ENCODE data around the gene IL17B.
"Not testable (repeated sequence)": the region's sequence is repeated elsewhere in the genome, so short reads cannot be mapped to it uniquely, and the experiment has no call there.

The IL17B gene

GRCh38 chr5:149399775-149400174 lies 20.7 kb upstream of the IL17B start:
- no peaks in the 10 kb centered on the region for H3K9me3 Mint-ChIP-seq
- no peak overlapping the region for H3K27ac Mint-ChIP-seq
- no peak overlapping the region for H3K4me3 Mint-ChIP-seq
- intact Hi-C loops (cut with micrococcal nuclease): no loop called here
- no peaks in the 10 kb centered on the region for H3K4me1 Mint-ChIP-seq (ENCODE audit: low read depth)
- no peaks in the 10 kb centered on the region for H3K36me3 Mint-ChIP-seq (ENCODE audit: low read depth)
- no peaks in the 10 kb centered on the region for H3K27me3 Mint-ChIP-seq

GRCh38 chr5:149398747-149399266 lies 19.7 kb upstream of the IL17B start:
- H3K4me3 Mint-ChIP-seq; intact Hi-C loops (cut with micrococcal nuclease); H3K4me1 Mint-ChIP-seq (ENCODE audit: low read depth); H3K27ac Mint-ChIP-seq; H3K27me3 Mint-ChIP-seq; H3K9me3 Mint-ChIP-seq; H3K36me3 Mint-ChIP-seq (ENCODE audit: low read depth): not testable (repeated sequence)

GRCh38 chr5:149397530-149397929 lies 18.4 kb upstream of the IL17B start:
- Mint-ChIP-seq H3K27ac (no peak overlapping the region), H3K9me3 (no peaks in the 10 kb centered on the region), H3K36me3 (ENCODE audit: low read depth) (no peaks in the 10 kb centered on the region), H3K4me1 (ENCODE audit: low read depth) (no peaks in the 10 kb centered on the region), H3K4me3 (no peak overlapping the region), H3K27me3 (no peaks in the 10 kb centered on the region)
- intact Hi-C loops (cut with micrococcal nuclease): no loop called here

- intact Hi-C loops (cut with micrococcal nuclease); H3K4me1 Mint-ChIP-seq (ENCODE audit: low read depth); H3K4me3 Mint-ChIP-seq; H3K27me3 Mint-ChIP-seq; H3K36me3 Mint-ChIP-seq (ENCODE audit: low read depth); H3K27ac Mint-ChIP-seq; H3K9me3 Mint-ChIP-seq: not testable (repeated sequence)
Observed at GRCh38 chr5:149394996-149395395, 15.9 kb upstream of the IL17B start.

DNA sequence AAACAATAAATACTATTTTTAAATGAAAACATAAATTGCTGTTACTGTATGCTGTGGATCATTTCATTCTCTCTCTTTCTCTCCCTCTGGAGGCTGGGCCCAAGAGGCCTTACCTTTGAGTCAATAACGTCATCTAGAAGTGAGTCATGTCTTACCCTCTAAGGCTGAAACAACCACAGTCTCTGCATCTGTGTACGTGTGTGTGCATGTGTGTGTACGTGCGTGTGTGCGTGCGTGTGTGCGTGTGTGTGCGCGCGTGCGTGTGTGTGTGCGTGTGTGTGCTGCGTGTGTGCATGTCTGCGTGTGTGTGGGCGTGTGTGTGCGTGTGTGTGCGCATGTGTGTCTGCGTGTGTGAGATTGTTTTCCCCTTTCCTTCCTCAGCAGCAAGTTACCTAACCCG lies 13.6 kb upstream of the IL17B start:
- Mint-ChIP-seq H3K27me3 (no peaks in the 10 kb centered on the region), H3K27ac (no peak overlapping the region), H3K36me3 (ENCODE audit: low read depth) (no peaks in the 10 kb centered on the region), H3K4me3 (no peak overlapping the region), H3K9me3 (no peaks in the 10 kb centered on the region), H3K4me1 (ENCODE audit: low read depth) (no peaks in the 10 kb centered on the region)
- intact Hi-C loops (cut with micrococcal nuclease): no loop called here

GRCh38 chr5:149391524-149391923 lies 12.4 kb upstream of the IL17B start:
- H3K27me3 Mint-ChIP-seq: no peaks in the 10 kb centered on the region
- H3K4me3 Mint-ChIP-seq: no peak overlapping the region
- no peak overlapping the region for H3K27ac Mint-ChIP-seq
- no peaks in the 10 kb centered on the region for H3K36me3 Mint-ChIP-seq (ENCODE audit: low read depth)
- intact Hi-C loops (cut with micrococcal nuclease): no loop called here
- no peaks in the 10 kb centered on the region for H3K9me3 Mint-ChIP-seq
- no peaks in the 10 kb centered on the region for H3K4me1 Mint-ChIP-seq (ENCODE audit: low read depth)

- H3K9me3 Mint-ChIP-seq; H3K27ac Mint-ChIP-seq; intact Hi-C loops (cut with micrococcal nuclease); H3K36me3 Mint-ChIP-seq (ENCODE audit: low read depth); H3K4me3 Mint-ChIP-seq; H3K4me1 Mint-ChIP-seq (ENCODE audit: low read depth); H3K27me3 Mint-ChIP-seq: not testable (repeated sequence)
Observed at GRCh38 chr5:149391076-149391475, 12.0 kb upstream of the IL17B start.

DNA sequence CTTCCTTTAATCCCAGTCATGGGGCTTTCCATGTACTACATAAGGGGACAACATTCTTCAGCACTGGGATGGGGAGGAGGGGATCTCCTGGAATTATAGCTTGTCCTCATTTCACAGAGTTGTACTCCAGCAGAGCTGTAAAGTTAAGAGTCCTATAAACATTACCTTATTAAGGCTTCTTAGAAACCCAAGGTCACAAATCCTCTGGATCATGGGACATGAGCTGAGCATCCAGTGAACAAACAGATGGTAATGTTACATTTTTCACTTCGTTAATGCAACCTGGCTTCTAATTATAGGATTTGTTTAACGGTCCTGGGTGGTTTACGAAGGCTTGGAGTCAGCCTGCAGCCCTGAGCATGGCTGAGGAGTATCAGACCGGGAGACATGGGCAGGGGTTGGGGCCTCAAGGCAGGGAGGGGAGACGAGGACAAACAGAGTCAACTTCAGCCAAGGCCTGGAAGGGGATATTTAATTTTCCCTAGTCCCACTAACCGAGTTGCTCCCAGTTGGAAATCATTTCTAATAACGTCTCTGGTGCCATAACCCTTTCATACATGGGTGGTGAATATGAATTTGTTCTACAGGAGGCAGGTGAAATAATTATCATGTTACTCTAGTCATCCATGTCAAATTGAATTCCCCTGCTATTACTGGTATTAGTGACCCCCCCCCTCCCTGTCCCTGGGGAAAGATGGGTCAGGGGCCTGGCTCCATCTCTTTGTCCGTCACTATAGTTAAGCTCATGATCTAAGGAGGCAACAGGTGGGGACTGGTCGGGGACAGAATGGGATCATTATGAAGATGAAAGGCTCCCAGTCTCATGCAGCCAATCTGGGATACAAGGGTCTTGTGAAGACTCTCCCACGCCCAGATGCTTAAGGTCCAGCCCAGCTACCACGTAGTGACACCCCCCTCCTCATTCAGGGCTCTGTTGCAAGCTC lies 10.7 kb upstream of the IL17B start:
- Mint-ChIP-seq H3K4me1 (ENCODE audit: low read depth) (no peaks in the 10 kb centered on the region), H3K4me3 (no peak overlapping the region), H3K36me3 (ENCODE audit: low read depth) (no peaks in the 10 kb centered on the region), H3K27me3 (no peaks in the 10 kb centered on the region), H3K9me3 (no peaks in the 10 kb centered on the region), H3K27ac (no peak overlapping the region)
- intact Hi-C loops (cut with micrococcal nuclease): no loop called here

DNA sequence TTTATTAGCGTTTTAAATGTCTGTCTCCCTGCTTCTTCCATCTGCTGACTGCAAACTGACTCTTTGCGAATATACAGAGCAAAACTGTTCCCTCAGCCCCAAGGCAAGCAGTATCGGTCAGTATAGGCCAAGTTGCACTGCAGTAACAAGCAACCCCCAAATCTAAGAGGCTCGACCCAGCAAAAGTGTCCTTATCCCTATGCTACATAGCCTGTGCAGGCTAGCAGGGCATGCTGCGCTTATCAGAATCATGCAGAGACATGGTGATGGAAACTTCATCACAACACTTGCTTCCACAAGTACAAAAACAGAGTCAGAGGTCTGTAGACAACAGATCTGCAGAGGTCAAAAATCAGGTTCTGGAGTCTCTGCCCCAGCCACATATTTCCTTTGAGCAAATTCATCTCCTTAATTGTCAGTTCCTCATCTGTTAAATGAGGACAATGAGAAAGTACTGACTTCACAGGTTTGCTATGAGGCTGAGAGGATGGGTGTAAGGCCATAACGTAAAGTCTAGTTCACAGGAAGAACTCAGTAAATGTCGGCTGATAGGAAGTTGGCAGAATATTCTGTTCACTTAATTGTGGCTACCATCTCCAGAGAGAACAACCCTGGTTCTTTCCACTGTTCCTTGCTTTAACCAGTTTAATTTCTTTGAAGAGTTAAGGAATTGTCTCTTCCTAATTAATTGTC lies 9.6 kb upstream of the IL17B start:
- Mint-ChIP-seq H3K27ac (no peak overlapping the region), H3K4me1 (ENCODE audit: low read depth) (no peaks in the 10 kb centered on the region), H3K36me3 (ENCODE audit: low read depth) (no peaks in the 10 kb centered on the region), H3K4me3 (no peak overlapping the region), H3K27me3 (no peaks in the 10 kb centered on the region), H3K9me3 (no peaks in the 10 kb centered on the region)
- intact Hi-C loops (cut with micrococcal nuclease): no loop called here

DNA sequence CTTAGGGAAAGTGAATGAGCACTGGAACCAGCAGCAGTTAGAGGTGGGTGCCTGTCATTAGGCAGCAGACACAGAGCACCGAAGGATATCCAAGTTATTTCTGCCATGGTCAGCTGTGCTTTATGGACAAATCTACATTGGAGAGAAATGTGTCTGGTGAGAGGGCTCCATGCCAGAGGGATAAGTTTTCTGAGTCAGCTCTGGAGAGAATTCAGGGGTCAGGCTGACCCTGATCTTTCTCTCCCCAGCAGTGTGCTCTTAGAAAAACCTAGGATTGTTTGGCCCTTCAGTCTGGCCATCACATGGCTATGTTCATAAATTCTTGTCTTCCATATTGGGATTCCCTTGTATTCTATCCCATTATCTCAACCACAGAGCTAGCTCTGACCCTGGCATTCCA lies 8.9 kb upstream of the IL17B start:
- no peaks in the 10 kb centered on the region for H3K36me3 Mint-ChIP-seq (ENCODE audit: low read depth)
- H3K27me3 Mint-ChIP-seq: no peaks in the 10 kb centered on the region
- H3K4me1 Mint-ChIP-seq (ENCODE audit: low read depth): no peaks in the 10 kb centered on the region
- intact Hi-C loops (cut with micrococcal nuclease): no loop called here
- no peaks in the 10 kb centered on the region for H3K9me3 Mint-ChIP-seq
- no peak overlapping the region for H3K27ac Mint-ChIP-seq
- H3K4me3 Mint-ChIP-seq: no peak overlapping the region

DNA sequence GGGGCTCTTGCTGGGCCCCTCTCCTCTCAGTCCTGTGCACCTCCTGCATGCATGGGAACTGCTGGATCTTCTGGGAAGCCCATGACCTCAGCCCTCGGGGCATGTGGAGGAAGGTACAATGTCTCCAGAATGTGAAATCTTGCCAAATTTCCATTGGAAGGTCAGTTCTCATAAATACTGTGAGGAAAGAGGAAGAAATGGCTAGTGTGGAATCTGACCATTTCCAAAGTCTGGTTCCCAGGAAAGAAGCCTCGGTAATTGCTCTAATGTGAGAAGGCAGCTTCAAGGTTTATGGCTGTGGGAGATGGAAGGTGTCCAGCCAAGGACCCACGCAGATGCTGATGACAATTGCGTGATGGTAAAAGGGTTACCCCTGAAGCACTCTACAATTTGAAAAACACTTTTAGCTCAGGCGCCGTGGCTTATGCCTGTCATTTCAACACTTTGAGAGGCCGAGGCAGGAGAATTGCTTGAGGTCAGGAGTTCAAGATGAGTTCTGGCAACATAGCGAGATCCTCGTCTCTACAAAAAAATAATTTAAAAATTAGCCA lies 8.1 kb upstream of the IL17B start:
- no peaks in the 10 kb centered on the region for H3K27me3 Mint-ChIP-seq
- no peaks in the 10 kb centered on the region for H3K36me3 Mint-ChIP-seq (ENCODE audit: low read depth)
- H3K4me1 Mint-ChIP-seq (ENCODE audit: low read depth): no peaks in the 10 kb centered on the region
- H3K27ac Mint-ChIP-seq: no peak overlapping the region
- no peaks in the 10 kb centered on the region for H3K9me3 Mint-ChIP-seq
- intact Hi-C loops (cut with micrococcal nuclease): no loop called here
- no peak overlapping the region for H3K4me3 Mint-ChIP-seq

- intact Hi-C loops (cut with micrococcal nuclease): no loop called here
- Mint-ChIP-seq H3K27ac (no peak overlapping the region), H3K36me3 (ENCODE audit: low read depth) (no peaks in the 10 kb centered on the region), H3K27me3 (no peaks in the 10 kb centered on the region), H3K4me1 (ENCODE audit: low read depth) (no peaks in the 10 kb centered on the region), H3K9me3 (no peaks in the 10 kb centered on the region), H3K4me3 (no peak overlapping the region)
Observed at GRCh38 chr5:149386166-149386565, 7.1 kb upstream of the IL17B start.

GRCh38 chr5:149383399-149383798 lies 4.3 kb upstream of the IL17B start:
- H3K4me3 Mint-ChIP-seq: no peak overlapping the region
- H3K27ac Mint-ChIP-seq: no peak overlapping the region
- no peaks in the 10 kb centered on the region for H3K27me3 Mint-ChIP-seq
- no peaks in the 10 kb centered on the region for H3K36me3 Mint-ChIP-seq (ENCODE audit: low read depth)
- no peaks in the 10 kb centered on the region for H3K4me1 Mint-ChIP-seq (ENCODE audit: low read depth)
- no peaks in the 10 kb centered on the region for H3K9me3 Mint-ChIP-seq
- intact Hi-C loops (cut with micrococcal nuclease): loop anchor here (5.0 kb wide), 1 partner anchor 49 kb away; no protein-coding TSS in a partner anchor

GRCh38 chr5:149382517-149383220 lies 3.6 kb upstream of the IL17B start:
- H3K27me3 Mint-ChIP-seq: no peaks in the 10 kb centered on the region
- intact Hi-C loops (cut with micrococcal nuclease): loop anchor here (1.0 to 5.0 kb wide), 2 partner anchors 50 to 182 kb away; no protein-coding TSS in a partner anchor
- no peak overlapping the region for H3K27ac Mint-ChIP-seq
- no peaks in the 10 kb centered on the region for H3K9me3 Mint-ChIP-seq
- H3K4me1 Mint-ChIP-seq (ENCODE audit: low read depth): no peaks in the 10 kb centered on the region
- no peak overlapping the region for H3K4me3 Mint-ChIP-seq
- no peaks in the 10 kb centered on the region for H3K36me3 Mint-ChIP-seq (ENCODE audit: low read depth)
